Nephron (organoid): ENCODE results near the gene PDE4D.

ENCODE experiments used
- H3K27ac Mint-ChIP-seq, 3 experiments: 2 replicates each; pipeline ENCODE4 v1.8.0; 2020; ENCODE audit warnings: mixed read lengths in 3 of 3, mild to moderate bottlenecking in 2 of 3, moderate library complexity in 1 of 3
- H3K27me3 Mint-ChIP-seq: 2 replicates; pipeline ENCODE4 v1.8.0; 2021; ENCODE audit warnings: low read depth, mild to moderate bottlenecking, moderate library complexity, mixed read lengths
- H3K36me3 Mint-ChIP-seq: 2 replicates; pipeline ENCODE4 v1.8.0; 2020; ENCODE audit warnings: low read depth, mixed read lengths
- H3K4me1 Mint-ChIP-seq: 2 replicates; pipeline ENCODE4 v1.8.0; 2020; ENCODE audit warnings: mixed read lengths
- H3K4me3 Mint-ChIP-seq, 3 experiments: 2 replicates each; pipeline ENCODE4 v1.8.0; 2020; ENCODE audit warnings: mild to moderate bottlenecking in 3 of 3, mixed read lengths in 3 of 3, moderate library complexity in 2 of 3
- H3K9me3 Mint-ChIP-seq: 2 replicates; pipeline ENCODE4 v1.8.0; 2020; ENCODE audit warnings: mixed read lengths
- TF ChIP-seq, protein P1 (sequence below), 3 experiments: fragments of 200-600 bp; sonication (generic); IDR thresholded peaks; one replicate each; pipeline ENCODE4 v1.5.0; 2021; ENCODE audit warnings: antibody characterized with exemption in 3 of 3; ENCODE audit not compliant: unreplicated experiment in 3 of 3

Gene PDE4D

DNA sequence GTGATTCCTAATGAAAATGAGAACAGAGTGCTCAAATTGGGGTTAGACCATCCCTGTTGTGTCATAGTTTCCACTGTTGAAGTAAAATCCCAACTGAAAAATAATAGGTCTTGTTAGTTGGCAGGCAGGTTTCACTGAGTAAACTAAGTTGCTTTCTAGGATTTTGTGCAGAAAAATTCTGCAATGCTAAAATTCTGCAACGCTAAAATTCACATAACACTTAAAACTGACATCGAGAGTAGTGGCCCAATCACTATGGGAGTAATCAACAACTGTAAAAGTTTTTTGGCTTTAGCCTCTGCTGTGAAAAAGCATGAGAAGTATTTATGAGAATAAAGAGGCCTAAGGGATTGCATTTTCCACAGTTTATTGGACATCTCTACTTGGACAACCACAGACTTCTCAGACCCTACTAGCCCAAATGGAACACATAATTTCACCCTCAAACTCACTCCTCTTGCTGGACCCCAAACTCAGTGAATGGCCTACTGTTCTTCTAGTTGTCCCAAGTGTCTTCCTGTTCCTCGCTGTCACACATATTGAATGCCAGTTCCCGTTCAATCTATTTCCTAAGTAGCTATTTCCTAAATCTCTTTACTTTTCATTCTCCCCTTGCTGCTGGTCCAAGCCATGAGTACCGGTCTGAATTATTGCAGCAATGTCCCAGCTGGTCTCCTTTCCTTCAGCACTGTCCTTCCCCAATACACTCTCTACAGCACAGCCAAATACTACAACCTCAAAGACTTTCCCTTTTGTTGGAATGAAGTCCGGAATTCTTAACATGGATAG lies 355.4 kb downstream of the PDE4D start:
- H3K4me3 Mint-ChIP-seq = no peak overlapping the region
- peaks cover 6% of the 10 kb centered on the region for H3K9me3 Mint-ChIP-seq
- H3K27ac Mint-ChIP-seq = peak overlapping the region in 1 of 3 experiments; percentile 8
- peaks cover 40% of the 10 kb centered on the region for H3K4me1 Mint-ChIP-seq
- TF ChIP-seq, protein P1, sequence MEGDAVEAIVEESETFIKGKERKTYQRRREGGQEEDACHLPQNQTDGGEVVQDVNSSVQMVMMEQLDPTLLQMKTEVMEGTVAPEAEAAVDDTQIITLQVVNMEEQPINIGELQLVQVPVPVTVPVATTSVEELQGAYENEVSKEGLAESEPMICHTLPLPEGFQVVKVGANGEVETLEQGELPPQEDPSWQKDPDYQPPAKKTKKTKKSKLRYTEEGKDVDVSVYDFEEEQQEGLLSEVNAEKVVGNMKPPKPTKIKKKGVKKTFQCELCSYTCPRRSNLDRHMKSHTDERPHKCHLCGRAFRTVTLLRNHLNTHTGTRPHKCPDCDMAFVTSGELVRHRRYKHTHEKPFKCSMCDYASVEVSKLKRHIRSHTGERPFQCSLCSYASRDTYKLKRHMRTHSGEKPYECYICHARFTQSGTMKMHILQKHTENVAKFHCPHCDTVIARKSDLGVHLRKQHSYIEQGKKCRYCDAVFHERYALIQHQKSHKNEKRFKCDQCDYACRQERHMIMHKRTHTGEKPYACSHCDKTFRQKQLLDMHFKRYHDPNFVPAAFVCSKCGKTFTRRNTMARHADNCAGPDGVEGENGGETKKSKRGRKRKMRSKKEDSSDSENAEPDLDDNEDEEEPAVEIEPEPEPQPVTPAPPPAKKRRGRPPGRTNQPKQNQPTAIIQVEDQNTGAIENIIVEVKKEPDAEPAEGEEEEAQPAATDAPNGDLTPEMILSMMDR (IDR thresholded peaks at IDR 0.05; ENCODE audit: unreplicated experiment in 3 of 3) = no peak
- no peaks in the 10 kb centered on the region for H3K27me3 Mint-ChIP-seq
- no peaks in the 10 kb centered on the region for H3K36me3 Mint-ChIP-seq

DNA sequence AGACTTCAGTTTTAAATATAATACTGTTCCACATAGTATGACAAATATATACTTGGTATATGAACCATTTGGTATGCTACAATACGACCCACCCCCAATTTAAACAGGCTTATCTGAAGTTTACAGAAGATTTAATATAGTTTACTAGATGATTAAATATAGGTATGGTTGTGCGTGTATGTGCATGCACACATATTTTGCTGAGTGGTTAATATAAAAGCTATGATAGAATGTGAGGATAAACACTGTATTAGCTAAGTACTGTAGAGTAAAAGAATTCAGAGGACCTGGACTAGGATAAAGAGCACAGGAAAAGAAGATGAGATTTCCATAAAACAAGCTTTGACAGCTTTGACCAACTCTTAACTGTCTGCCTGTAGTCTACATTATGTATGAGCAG lies 356.7 kb downstream of the PDE4D start:
- peaks cover 27% of the 10 kb centered on the region for H3K4me1 Mint-ChIP-seq
- no peak overlapping the region for H3K4me3 Mint-ChIP-seq
- TF ChIP-seq, protein P1 (IDR thresholded peaks at IDR 0.05; ENCODE audit: unreplicated experiment in 3 of 3) = no peak
- no peaks in the 10 kb centered on the region for H3K27me3 Mint-ChIP-seq
- no peak overlapping the region for H3K27ac Mint-ChIP-seq
- peaks cover 6% of the 10 kb centered on the region for H3K9me3 Mint-ChIP-seq
- no peaks in the 10 kb centered on the region for H3K36me3 Mint-ChIP-seq

DNA sequence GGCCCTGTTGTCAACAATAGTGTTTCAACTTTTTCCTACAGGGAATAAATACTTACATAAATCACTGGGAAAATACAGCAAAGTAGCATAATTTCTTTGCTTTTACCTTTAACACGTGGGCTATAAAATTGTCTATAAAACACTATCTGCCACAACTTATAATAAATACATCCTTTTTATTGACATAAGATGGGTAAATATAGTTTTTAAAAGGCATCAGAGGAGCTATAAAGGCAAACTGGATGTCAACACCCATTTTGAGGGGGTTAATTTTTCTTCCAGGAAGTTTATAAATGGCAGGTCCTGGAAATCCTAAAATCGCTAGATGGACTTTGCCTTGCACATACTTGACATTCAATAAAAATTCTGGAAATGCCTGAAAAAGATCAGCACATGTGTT lies 358.0 kb downstream of the PDE4D start:
- peaks cover 14% of the 10 kb centered on the region for H3K4me1 Mint-ChIP-seq
- peaks cover 6% of the 10 kb centered on the region for H3K9me3 Mint-ChIP-seq
- H3K27ac Mint-ChIP-seq = no peak overlapping the region

DNA sequence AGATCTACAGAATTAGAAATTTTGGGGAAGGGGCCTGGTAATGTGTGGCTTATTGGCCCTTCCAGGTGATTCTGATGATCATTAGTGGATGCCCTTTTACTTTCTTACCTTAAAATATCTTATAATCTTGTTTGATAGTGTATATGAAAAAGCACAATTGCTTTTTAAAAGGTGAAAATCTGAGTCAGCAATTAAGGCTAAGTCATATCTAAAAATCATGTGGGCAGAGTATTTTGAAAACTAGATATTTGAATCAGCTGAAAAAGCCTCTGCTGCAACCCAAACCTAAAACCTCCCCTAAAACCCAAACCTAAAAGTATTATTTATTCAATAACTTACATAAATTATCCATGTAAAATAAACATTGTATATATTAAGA lies 359.8 kb downstream of the PDE4D start:
- H3K36me3 Mint-ChIP-seq = no peaks in the 10 kb centered on the region
- H3K9me3 Mint-ChIP-seq = peaks cover 4% of the 10 kb centered on the region
- TF ChIP-seq, protein P1 (IDR thresholded peaks at IDR 0.05; ENCODE audit: unreplicated experiment in 3 of 3) = no peak

More for the DNA sequence above, 358.0 kb downstream of the PDE4D start:
- H3K4me3 Mint-ChIP-seq = no peak overlapping the region
- no peaks in the 10 kb centered on the region for H3K36me3 Mint-ChIP-seq
- no peaks in the 10 kb centered on the region for H3K27me3 Mint-ChIP-seq
- TF ChIP-seq, protein P1 (IDR thresholded peaks at IDR 0.05; ENCODE audit: unreplicated experiment in 3 of 3) = no peak

DNA sequence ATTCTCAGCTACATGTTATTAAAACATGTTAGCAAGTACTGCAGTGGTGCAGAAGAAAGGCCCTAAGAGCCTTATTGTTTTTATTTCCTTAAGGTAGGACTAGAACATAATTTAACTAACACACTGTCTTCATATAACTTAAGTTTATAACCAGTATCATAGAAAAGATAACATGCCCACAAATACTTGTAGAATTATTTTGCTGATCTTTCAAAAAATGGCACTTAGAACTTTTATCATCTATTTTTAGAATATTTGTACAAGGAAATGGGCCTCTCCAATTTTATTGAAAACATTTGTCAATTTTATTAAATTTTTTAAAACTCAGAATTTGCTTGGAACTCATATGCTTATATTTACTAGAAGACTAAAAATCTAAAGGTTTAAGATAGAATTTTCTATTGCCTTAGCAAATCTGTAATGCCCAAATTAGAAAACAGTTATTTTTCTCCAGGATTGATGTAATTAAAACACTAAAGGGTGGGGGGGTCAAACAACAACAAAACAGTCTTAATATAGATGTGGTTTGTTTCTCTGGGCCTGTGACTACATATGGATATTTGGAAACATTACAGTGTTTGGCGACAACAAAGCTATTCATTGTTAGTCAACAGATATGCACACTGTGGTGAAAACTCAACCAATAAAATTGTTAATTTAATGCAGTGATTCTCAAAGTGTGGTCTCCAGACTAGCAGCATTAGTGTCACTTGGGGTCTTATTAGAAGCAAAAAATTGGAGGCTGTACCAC lies 360.4 kb downstream of the PDE4D start:
- Mint-ChIP-seq H3K36me3 (no peaks in the 10 kb centered on the region), H3K9me3 (no peaks in the 10 kb centered on the region)

More for the DNA sequence above, 359.8 kb downstream of the PDE4D start:
- Mint-ChIP-seq H3K4me3 (no peak overlapping the region), H3K27me3 (no peaks in the 10 kb centered on the region), H3K4me1 (peaks cover 4% of the 10 kb centered on the region), H3K27ac (peak overlapping the region in 1 of 3 experiments; percentile 38)

More for the DNA sequence above, 360.4 kb downstream of the PDE4D start:
- Mint-ChIP-seq H3K27me3 (no peaks in the 10 kb centered on the region), H3K4me1 (peaks cover 6% of the 10 kb centered on the region), H3K27ac (peak overlapping the region in 1 of 3 experiments; percentile 38), H3K4me3 (no peak overlapping the region)
- TF ChIP-seq, protein P1 (IDR thresholded peaks at IDR 0.05; ENCODE audit: unreplicated experiment in 3 of 3) = no peak
